CD4-positive, alpha-beta T cell (primary cell): ENCODE results near the gene NTM. TPM values are rescaled to one million over a fixed set of nuclear protein-coding genes. Genes with fewer than 3 reads are reported as not detected.

Experiments used
- ATAC-seq: fragments of 200-7000 bp; cut with Tn5 transposase; one replicate; pipeline ENCODE4 v1.10.0; 2022; ENCODE audit warnings: mild to moderate bottlenecking; ENCODE audit not compliant: poor library complexity
- CTCF ChIA-PET: fragments of 350-600 bp; sonication (Branson Sonifier 250); formaldehyde crosslinking; loops from one replicate; lab custom pipeline; 2021; ENCODE audit warnings: antibody characterized with exemption, inconsistent platforms; lab: Charles Lee
- POLR2A ChIA-PET: fragments of 350-600 bp; sonication (Branson Sonifier 250); formaldehyde crosslinking; loops from one replicate; lab custom pipeline; 2021; ENCODE audit warnings: antibody characterized with exemption, inconsistent platforms; lab: Charles Lee
- DNase-seq, 14 experiments: peaks; one replicate each; pipeline ENCODE4 v3.0.0-alpha.2; 2013 to 2020; ENCODE audit warnings: mixed read lengths in 2 of 14
- H3K27ac ChIP-seq, 2 donors: one replicate each; pipeline versions ENCODE4 v1.5.1 to v1.7.0; 2013; ENCODE audit warnings: low read length in 2 of 2, low read depth in 1 of 2, mild to moderate bottlenecking in 1 of 2
- H3K27me3 ChIP-seq, 2 experiments: 1 replicate in 1 of 2; 2 replicates in 1 of 2; pipeline versions ENCODE4 v1.6.1 to v1.7.0; 2013; ENCODE audit warnings: low read length in 2 of 2, control low read depth in 1 of 2, mild to moderate bottlenecking in 1 of 2, moderate library complexity in 1 of 2; ENCODE audit not compliant: insufficient read depth in 2 of 2, control insufficient read depth in 1 of 2
- H3K36me3 ChIP-seq: one replicate; pipeline ENCODE4 v1.6.1; 2013; ENCODE audit warnings: low read length, control low read depth; ENCODE audit not compliant: insufficient read depth
- H3K4me1 ChIP-seq: one replicate; pipeline ENCODE4 v1.6.1; 2013; ENCODE audit warnings: low read length, control low read depth; ENCODE audit not compliant: insufficient read depth
- H3K4me3 ChIP-seq: one replicate; pipeline ENCODE4 v1.5.1; 2013; ENCODE audit warnings: mild to moderate bottlenecking, low read length, moderate library complexity
- H3K9me3 ChIP-seq, 2 experiments: 1 replicate in 1 of 2; 2 replicates in 1 of 2; pipeline versions ENCODE4 v1.6.1 to v1.7.0; 2013; ENCODE audit warnings: low read length in 2 of 2, mild to moderate bottlenecking in 2 of 2, control low read depth in 1 of 2, moderate library complexity in 1 of 2; ENCODE audit not compliant: control insufficient read depth in 1 of 2, insufficient read depth in 1 of 2
- H3K27ac Mint-ChIP-seq: one replicate; pipeline ENCODE4 v1.8.0; 2020; ENCODE audit warnings: mixed read lengths
- H3K27me3 Mint-ChIP-seq: one replicate; pipeline ENCODE4 v1.8.0; 2021; ENCODE audit warnings: mixed read lengths
- H3K36me3 Mint-ChIP-seq: one replicate; pipeline ENCODE4 v1.8.0; 2021; ENCODE audit warnings: low read depth, mixed read lengths
- H3K4me1 Mint-ChIP-seq: one replicate; pipeline ENCODE4 v1.8.0; 2021; ENCODE audit warnings: low read depth, mixed read lengths
- H3K4me3 Mint-ChIP-seq: one replicate; pipeline ENCODE4 v1.8.0; 2020; ENCODE audit warnings: mild to moderate bottlenecking, mixed read lengths
- H3K9me3 Mint-ChIP-seq: one replicate; pipeline ENCODE4 v1.8.0; 2020; ENCODE audit warnings: mixed read lengths
- CTCF ChIP-seq: fragments of 200-600 bp; IDR thresholded peaks from one replicate; pipeline ENCODE4 v1.8.0; 2022; ENCODE audit warnings: antibody characterized with exemption, mild to moderate bottlenecking
- intact Hi-C, 2 experiments: fragments of 100-400 bp; cut with DNase I in 1 of 2; cut with micrococcal nuclease in 1 of 2; formaldehyde crosslinking; loops; one replicate each; pipeline versions ENCODE4 v1.15.1 to v1.9.0; 2023 to 2025; cut with DNase I, micrococcal nuclease
- total RNA-seq, 174 experiments: library from RNA in 2 of 174; stranded (reverse) in 2 of 174; gene quantifications; one replicate each; pipeline ENCODE4 v1.2.3 and lab custom pipeline; 2021 to 2026

NTM gene
- total RNA-seq, 2 experiments from 2014 or later, result not detected

- Histone ChIP-seq H3K9me3 (peaks cover 0 to 9% of the 10 kb centered on the region in 2 experiments), H3K36me3 (no peaks in the 10 kb centered on the region), H3K27ac (no peak overlapping the region), H3K27me3 (no peaks in the 10 kb centered on the region), H3K4me3 (no peak overlapping the region), H3K4me1 (no peaks in the 10 kb centered on the region)
- Mint-ChIP-seq H3K9me3 (no peaks in the 10 kb centered on the region), H3K27ac (no peak overlapping the region), H3K4me1 (no peaks in the 10 kb centered on the region), H3K36me3 (no peaks in the 10 kb centered on the region), H3K27me3 (no peaks in the 10 kb centered on the region), H3K4me3 (no peak overlapping the region)
- ATAC-seq (no peak), DNase-seq (no peak)
- TF ChIP-seq CTCF, result no peak
- ChIA-PET POLR2A (no interaction called here), CTCF (no interaction called here)
- intact Hi-C loops, result no loop called here
Observed at GRCh38 chr11:132310390-132311375, 940.3 kb downstream of the NTM start.

GRCh38 chr11:132311703-132312102 is 941.3 kb downstream of the NTM start:
- Histone ChIP-seq H3K4me3 (no peak overlapping the region), H3K9me3 (peaks cover 0 to 10% of the 10 kb centered on the region in 2 experiments), H3K27ac (no peak overlapping the region), H3K27me3 (no peaks in the 10 kb centered on the region), H3K4me1 (no peaks in the 10 kb centered on the region), H3K36me3 (no peaks in the 10 kb centered on the region)
- Mint-ChIP-seq H3K36me3 (no peaks in the 10 kb centered on the region), H3K27me3 (no peaks in the 10 kb centered on the region), H3K9me3 (no peaks in the 10 kb centered on the region), H3K4me1 (no peaks in the 10 kb centered on the region), H3K27ac (no peak overlapping the region), H3K4me3 (no peak overlapping the region)
- ChIA-PET CTCF (no interaction called here), POLR2A (no interaction called here)
- intact Hi-C loops, result no loop called here
- DNase-seq, result no peak
- TF ChIP-seq CTCF, result no peak
- ATAC-seq, result no peak

GRCh38 chr11:132312161-132312560 is 941.7 kb downstream of the NTM start:
- H3K27ac ChIP-seq, result no peak overlapping the region
- no peaks in the 10 kb centered on the region for H3K4me1 ChIP-seq
- POLR2A ChIA-PET, result no interaction called here
- Mint-ChIP-seq H3K27me3 (no peaks in the 10 kb centered on the region), H3K4me1 (no peaks in the 10 kb centered on the region), H3K36me3 (no peaks in the 10 kb centered on the region), H3K4me3 (no peak overlapping the region), H3K9me3 (no peaks in the 10 kb centered on the region), H3K27ac (no peak overlapping the region)
- ATAC-seq, result no peak
- peaks cover 0 to 13% of the 10 kb centered on the region in 2 experiments for H3K9me3 ChIP-seq
- no peaks in the 10 kb centered on the region for H3K27me3 ChIP-seq
- intact Hi-C loops, result no loop called here
- DNase-seq, result no peak
- CTCF ChIA-PET, result no interaction called here
- no peak overlapping the region for H3K4me3 ChIP-seq
- H3K36me3 ChIP-seq, result no peaks in the 10 kb centered on the region
- TF ChIP-seq CTCF, result no peak
